NCI-H2196 treated with DMSO at 0.1 percent for 48 hours (cell line): Measurements from ENCODE around the gene EEIG2.
A peak's percentile ranks its signal among the peaks of the same experiment; 100 is the strongest.
"Not testable (repeated sequence)": the region's sequence is repeated elsewhere in the genome, so short reads cannot be mapped to it uniquely, and the experiment has no call there.

Experiments
- DNase-seq: peaks from one replicate; lab custom pipeline; 2025; ENCODE audit not compliant: unreplicated experiment; lab: John Stamatoyannopoulos, UW

Gene EEIG2

GRCh38 chr1:108559215-108560186, at the start of gene EEIG2:
EEIG2 (plus strand) TSS chr1:108560100; CDS start chr1:108560429, 329 bp downstream.
- peak; percentile 68 for DNase-seq

- no peak for DNase-seq
These were observed 48.1 kb upstream of the EEIG2 start for GRCh38 chr1:108511764-108512163.

GRCh38 chr1:108512239-108513043, 47.5 kb upstream of the EEIG2 start:
- peak; percentile 8 for DNase-seq

GRCh38 chr1:108513044-108513415, 46.9 kb upstream of the EEIG2 start:
- no peak for DNase-seq

GRCh38 chr1:108513914-108514313, 46.0 kb upstream of the EEIG2 start:
- DNase-seq: not testable (repeated sequence)

GRCh38 chr1:108517301-108517897, 42.5 kb upstream of the EEIG2 start:
- DNase-seq: not testable (repeated sequence)

- DNase-seq: no peak
These were observed 37.9 kb upstream of the EEIG2 start for GRCh38 chr1:108521990-108522393.

GRCh38 chr1:108523829-108524228, 36.1 kb upstream of the EEIG2 start:
- DNase-seq: no peak

GRCh38 chr1:108524676-108525075, 35.2 kb upstream of the EEIG2 start:
- no peak for DNase-seq

- no peak for DNase-seq
These were observed 32.8 kb upstream of the EEIG2 start for GRCh38 chr1:108527135-108527534.

- DNase-seq: no peak
These were observed 32.1 kb upstream of the EEIG2 start for GRCh38 chr1:108527837-108528236.

- no peak for DNase-seq
These were observed 28.5 kb upstream of the EEIG2 start for GRCh38 chr1:108531444-108531843.

GRCh38 chr1:108532730-108533129, 27.2 kb upstream of the EEIG2 start:
- no peak for DNase-seq

- no peak for DNase-seq
These were observed 26.4 kb upstream of the EEIG2 start for GRCh38 chr1:108533351-108534083.

- DNase-seq: no peak
These were observed 25.1 kb upstream of the EEIG2 start for GRCh38 chr1:108534759-108535158.

GRCh38 chr1:108535315-108535897, 24.5 kb upstream of the EEIG2 start:
- DNase-seq: not testable (repeated sequence)

GRCh38 chr1:108536021-108536420, 23.9 kb upstream of the EEIG2 start:
- DNase-seq: not testable (repeated sequence)

- not testable (repeated sequence) for DNase-seq
These were observed 23.1 kb upstream of the EEIG2 start for GRCh38 chr1:108536791-108537190.

- DNase-seq: no peak
These were observed 21.9 kb upstream of the EEIG2 start for GRCh38 chr1:108537976-108538375.

GRCh38 chr1:108540977-108541376, 18.9 kb upstream of the EEIG2 start:
- no peak for DNase-seq
